GM12874 (cell line): ENCODE results near the gene WDR12.

Source experiments
- CTCF ChIP-seq: IDR thresholded peaks from 2 replicates; pipeline ENCODE4 v1.5.1; 2011; ENCODE audit warnings: low read depth, mild to moderate bottlenecking, control low read depth, low read length, moderate library complexity; ENCODE audit not compliant: insufficient read depth

The WDR12 gene

DNA sequence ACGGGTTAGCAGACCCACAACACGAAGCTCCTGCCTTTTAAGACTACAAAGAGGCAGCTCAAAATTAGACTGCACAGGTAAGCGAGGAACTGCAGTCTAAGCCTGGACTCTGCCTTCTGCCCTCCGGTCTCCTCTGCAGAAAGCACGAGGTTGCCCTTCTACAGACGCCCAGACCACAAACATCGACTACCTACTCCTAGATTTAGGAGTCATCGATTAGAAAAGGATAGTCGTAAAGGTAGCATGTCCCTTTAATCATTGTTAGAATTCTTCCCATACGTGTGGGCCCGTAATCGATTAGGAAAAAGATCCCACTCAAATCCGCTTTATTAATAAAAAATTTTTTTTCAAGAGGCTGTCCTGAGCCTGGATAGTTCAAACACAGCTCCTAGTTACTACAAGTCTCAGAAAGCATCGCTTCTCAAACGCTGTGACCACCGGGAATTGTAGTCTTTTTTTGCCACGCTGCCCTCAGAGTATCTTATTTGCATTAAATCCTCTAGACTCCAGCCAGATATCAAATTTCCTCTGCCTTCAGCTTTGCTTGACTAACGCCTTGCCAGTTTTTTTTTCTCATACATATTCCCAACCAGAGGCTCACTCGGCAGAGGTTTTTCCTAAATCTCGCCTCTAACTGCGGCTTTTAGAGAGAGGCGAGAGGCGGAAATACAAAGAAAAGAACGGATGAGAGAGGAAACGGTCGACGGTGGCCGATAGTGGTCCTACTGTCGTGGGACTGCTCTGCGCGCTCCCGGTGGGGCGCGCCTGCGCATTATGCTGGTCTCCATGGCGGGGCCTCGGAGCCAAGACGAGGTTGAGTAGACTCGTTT is at the start of gene WDR12, which contains the start of gene CARF:
Gene WDR12, minus strand, starts transcription at position 162 of the 830 bp plus-strand sequence. CDS start 197 bp downstream, outside the sequence.
Gene CARF, plus strand, starts transcription at position 764 of the 830 bp plus-strand sequence. CDS start 29,628 bp downstream, outside the sequence.
- no peak for TF ChIP-seq CTCF

GRCh38 chr2:202960524-202960923 is 49.1 kb upstream of the WDR12 start:
- TF ChIP-seq CTCF = no peak

DNA sequence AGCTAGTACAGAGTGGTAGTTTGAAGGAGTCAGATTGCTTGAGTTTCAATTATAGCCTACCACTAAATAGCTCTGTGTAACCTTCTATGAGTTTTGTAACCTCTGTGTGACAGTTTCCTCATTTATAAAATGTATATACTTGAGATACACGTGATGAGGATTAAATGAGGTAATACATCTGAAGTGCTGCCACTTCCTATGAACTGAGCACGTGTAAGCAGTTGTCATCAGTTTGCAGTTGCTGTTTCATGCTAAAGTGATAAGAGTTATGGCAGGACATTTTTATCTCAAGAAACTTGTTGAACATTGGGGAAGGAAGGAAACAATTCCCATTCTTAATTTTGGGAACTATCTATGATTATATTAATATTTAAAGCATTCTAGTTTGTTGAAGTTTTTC is 39.1 kb upstream of the WDR12 start:
- no peak for TF ChIP-seq CTCF

DNA sequence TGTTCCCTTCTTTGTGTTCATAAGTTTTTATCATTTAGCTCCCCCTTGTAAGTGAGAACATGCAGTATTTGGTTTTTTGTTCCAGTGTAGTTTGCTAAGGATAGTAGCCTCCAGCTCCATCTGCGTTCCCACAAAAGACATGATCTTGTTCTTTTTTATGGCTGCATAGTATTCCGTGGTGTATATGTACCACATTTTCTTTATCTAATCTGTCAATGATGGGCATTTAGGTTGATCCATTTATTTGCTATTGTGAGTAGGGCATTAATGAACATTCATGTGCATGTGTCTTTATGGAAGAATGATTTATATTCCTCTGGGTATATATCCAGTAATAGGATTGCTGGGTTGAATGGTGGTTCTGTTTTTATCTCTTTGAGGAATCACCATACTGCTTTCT is 34.0 kb upstream of the WDR12 start:
- TF ChIP-seq CTCF = no peak

- no peak for TF ChIP-seq CTCF
Observed at GRCh38 chr2:202944816-202945215, 33.3 kb upstream of the WDR12 start.

- TF ChIP-seq CTCF = no peak
Observed at GRCh38 chr2:202944408-202944807, 32.9 kb upstream of the WDR12 start.

GRCh38 chr2:202941771-202942170 is 30.3 kb upstream of the WDR12 start:
- no peak for TF ChIP-seq CTCF
